Neural cell (in vitro differentiated cells): ENCODE measurements around the gene MAP2K4. TPM values are rescaled to one million over a fixed set of nuclear protein-coding genes. Genes with fewer than 3 reads are reported as not detected.

ENCODE experiments used
- H2AFZ ChIP-seq: fragments of 200-600, 300-800 bp; sonication (generic), shearing (Covaris generic); 2 replicates; pipeline ENCODE4 v1.6.0; 2014; ENCODE audit warnings: low read depth, mild to moderate bottlenecking, antibody characterized with exemption, low read length, moderate library complexity
- H3F3A ChIP-seq: fragments of 200-600 bp; shearing (Covaris generic); 2 replicates; pipeline ENCODE4 v1.6.1; 2016; ENCODE audit warnings: mild to moderate bottlenecking, moderate library complexity, mixed read lengths, antibody characterized with exemption, low read length; ENCODE audit not compliant: insufficient read depth, poor library complexity, severe bottlenecking
- H3K27ac ChIP-seq: fragments of 200-600, 300-800 bp; sonication (generic), shearing (Covaris generic); 2 replicates; pipeline ENCODE4 v1.5.1; 2014; ENCODE audit warnings: mild to moderate bottlenecking, low read length, moderate library complexity
- H3K27me3 ChIP-seq: fragments of 300-800, 200-600 bp; sonication (generic), shearing (Covaris generic); 2 replicates; pipeline ENCODE4 v1.6.0; 2014; ENCODE audit warnings: mild to moderate bottlenecking, low read depth, low read length, moderate library complexity; ENCODE audit not compliant: insufficient read depth
- H3K36me3 ChIP-seq: fragments of 300-800, 200-600 bp; sonication (generic), shearing (Covaris generic); 2 replicates; pipeline ENCODE4 v1.5.1; 2014; ENCODE audit warnings: mild to moderate bottlenecking, antibody characterized with exemption, low read length, moderate library complexity; ENCODE audit not compliant: insufficient read depth
- H3K4me2 ChIP-seq: fragments of 300-800, 200-600 bp; sonication (generic), shearing (Covaris generic); 2 replicates; pipeline ENCODE4 v1.6.0; 2014; ENCODE audit warnings: mild to moderate bottlenecking, low read length
- H3K4me3 ChIP-seq: fragments of 300-800, 200-600 bp; sonication (generic), shearing (Covaris generic); 2 replicates; pipeline ENCODE4 v1.5.1; 2014; ENCODE audit warnings: mild to moderate bottlenecking, low read length, moderate library complexity
- H3K79me2 ChIP-seq: fragments of 200-600 bp; shearing (Covaris generic); replicated peaks from 2 replicates; pipeline ENCODE4 v1.6.0; 2014; ENCODE audit warnings: mild to moderate bottlenecking, low read length, moderate library complexity; ENCODE audit not compliant: insufficient read depth
- H3K9ac ChIP-seq: fragments of 300-800, 200-600 bp; sonication (generic), shearing (Covaris generic); 2 replicates; pipeline ENCODE4 v1.6.1; 2016; ENCODE audit warnings: mild to moderate bottlenecking, low read length, mixed read lengths
- H3K9me2 ChIP-seq: fragments of 200-600 bp; shearing (Covaris generic); 2 replicates; pipeline ENCODE4 v1.6.1; 2016; ENCODE audit warnings: mild to moderate bottlenecking, low read length, mixed read lengths; ENCODE audit not compliant: insufficient read depth
- H3K9me3 ChIP-seq: fragments of 200-600, 300-800 bp; sonication (generic), shearing (Covaris generic); 2 replicates; pipeline ENCODE4 v1.6.1; 2016; ENCODE audit warnings: mild to moderate bottlenecking, mixed run types, low read length, moderate library complexity, mixed read lengths
- H4K20me1 ChIP-seq: fragments of 200-600 bp; shearing (Covaris generic); 2 replicates; pipeline ENCODE4 v1.6.1; 2016; ENCODE audit warnings: mild to moderate bottlenecking, mixed run types; ENCODE audit not compliant: insufficient read depth
- EP300 ChIP-seq: fragments of 450-650 bp; conservative IDR thresholded peaks from 2 replicates; pipeline ENCODE4 v1.6.1; 2014; ENCODE audit warnings: antibody characterized with exemption, mild to moderate bottlenecking, moderate library complexity; ENCODE audit not compliant: poor library complexity, severe bottlenecking
- EZH2 ChIP-seq: fragments of 200-600, 300-800 bp; shearing (Covaris generic), sonication (generic); IDR thresholded peaks from 2 replicates; pipeline ENCODE4 v1.6.1; 2014; ENCODE audit warnings: antibody characterized with exemption, low read length, borderline replicate concordance, mild to moderate bottlenecking; ENCODE audit not compliant: insufficient read depth, poor library complexity, severe bottlenecking
- MXI1 ChIP-seq: fragments of 450-650 bp; conservative IDR thresholded peaks from 2 replicates; pipeline ENCODE4 v1.6.1; 2014; ENCODE audit warnings: antibody characterized with exemption, mild to moderate bottlenecking; ENCODE audit not compliant: poor library complexity, severe bottlenecking
- POLR2AphosphoS5 ChIP-seq: IDR thresholded peaks from 2 replicates; pipeline ENCODE4 v1.6.1; 2012
- RAD21 ChIP-seq: fragments of 450-650 bp; conservative IDR thresholded peaks from 2 replicates; pipeline ENCODE4 v1.6.1; 2014; ENCODE audit warnings: antibody characterized with exemption, mild to moderate bottlenecking, moderate library complexity
- SMC3 ChIP-seq: fragments of 450-650 bp; conservative IDR thresholded peaks from 2 replicates; pipeline ENCODE4 v1.6.1; 2014; ENCODE audit warnings: antibody characterized with exemption, mild to moderate bottlenecking, moderate library complexity; ENCODE audit not compliant: poor library complexity
- TAF1 ChIP-seq: IDR thresholded peaks from 2 replicates; pipeline ENCODE4 v1.6.1; 2012; ENCODE audit warnings: low read depth
- polyA plus RNA-seq: library from polyadenylated mRNA; depleted of rRNA; stranded (reverse); fragments of >200 nt; gene quantifications from 2 replicates; pipeline ENCODE4 v1.2.3, GENCODE V29; 2014
- TF ChIP-seq, protein P1 (sequence below): IDR thresholded peaks from 2 replicates; pipeline ENCODE4 v1.6.1; 2012; ENCODE audit warnings: borderline replicate concordance
- TF ChIP-seq, protein P2 (sequence below): fragments of 450-650 bp; IDR thresholded peaks from 2 replicates; pipeline ENCODE4 v1.5.1; 2014; ENCODE audit warnings: antibody characterized with exemption, mild to moderate bottlenecking, moderate library complexity; ENCODE audit not compliant: poor library complexity, severe bottlenecking

The MAP2K4 gene
- polyA plus RNA-seq, 1 donor from 2014 or later: 78.4 TPM

- TF ChIP-seq, protein P1, sequence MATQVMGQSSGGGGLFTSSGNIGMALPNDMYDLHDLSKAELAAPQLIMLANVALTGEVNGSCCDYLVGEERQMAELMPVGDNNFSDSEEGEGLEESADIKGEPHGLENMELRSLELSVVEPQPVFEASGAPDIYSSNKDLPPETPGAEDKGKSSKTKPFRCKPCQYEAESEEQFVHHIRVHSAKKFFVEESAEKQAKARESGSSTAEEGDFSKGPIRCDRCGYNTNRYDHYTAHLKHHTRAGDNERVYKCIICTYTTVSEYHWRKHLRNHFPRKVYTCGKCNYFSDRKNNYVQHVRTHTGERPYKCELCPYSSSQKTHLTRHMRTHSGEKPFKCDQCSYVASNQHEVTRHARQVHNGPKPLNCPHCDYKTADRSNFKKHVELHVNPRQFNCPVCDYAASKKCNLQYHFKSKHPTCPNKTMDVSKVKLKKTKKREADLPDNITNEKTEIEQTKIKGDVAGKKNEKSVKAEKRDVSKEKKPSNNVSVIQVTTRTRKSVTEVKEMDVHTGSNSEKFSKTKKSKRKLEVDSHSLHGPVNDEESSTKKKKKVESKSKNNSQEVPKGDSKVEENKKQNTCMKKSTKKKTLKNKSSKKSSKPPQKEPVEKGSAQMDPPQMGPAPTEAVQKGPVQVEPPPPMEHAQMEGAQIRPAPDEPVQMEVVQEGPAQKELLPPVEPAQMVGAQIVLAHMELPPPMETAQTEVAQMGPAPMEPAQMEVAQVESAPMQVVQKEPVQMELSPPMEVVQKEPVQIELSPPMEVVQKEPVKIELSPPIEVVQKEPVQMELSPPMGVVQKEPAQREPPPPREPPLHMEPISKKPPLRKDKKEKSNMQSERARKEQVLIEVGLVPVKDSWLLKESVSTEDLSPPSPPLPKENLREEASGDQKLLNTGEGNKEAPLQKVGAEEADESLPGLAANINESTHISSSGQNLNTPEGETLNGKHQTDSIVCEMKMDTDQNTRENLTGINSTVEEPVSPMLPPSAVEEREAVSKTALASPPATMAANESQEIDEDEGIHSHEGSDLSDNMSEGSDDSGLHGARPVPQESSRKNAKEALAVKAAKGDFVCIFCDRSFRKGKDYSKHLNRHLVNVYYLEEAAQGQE: no peak
Measured at GRCh38 chr17:12094336-12094735, 73.7 kb downstream of the MAP2K4 start (continued).

DNA sequence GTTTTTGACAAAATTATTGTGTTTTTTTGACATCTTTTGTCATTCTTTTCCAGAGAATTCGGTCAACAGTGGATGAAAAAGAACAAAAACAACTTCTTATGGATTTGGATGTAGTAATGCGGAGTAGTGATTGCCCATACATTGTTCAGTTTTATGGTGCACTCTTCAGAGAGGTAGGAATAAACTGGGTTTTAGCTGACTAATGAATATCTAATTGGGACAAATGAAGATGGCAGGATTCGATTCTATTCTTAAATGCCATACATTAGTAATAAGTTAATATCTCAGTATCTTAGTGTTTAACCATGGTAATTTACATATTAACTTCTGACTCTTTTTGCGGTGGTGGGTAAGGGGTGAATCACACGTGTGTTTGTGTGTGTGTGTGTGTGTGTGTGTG lies 74.8 kb downstream of the MAP2K4 start:
- TF ChIP-seq TAF1: no peak
- TF ChIP-seq POLR2AphosphoS5: no peak
- no peak for TF ChIP-seq SMC3
- TF ChIP-seq, protein P1: no peak
- TF ChIP-seq EP300: no peak
- TF ChIP-seq EZH2: no peak
- TF ChIP-seq, protein P2, sequence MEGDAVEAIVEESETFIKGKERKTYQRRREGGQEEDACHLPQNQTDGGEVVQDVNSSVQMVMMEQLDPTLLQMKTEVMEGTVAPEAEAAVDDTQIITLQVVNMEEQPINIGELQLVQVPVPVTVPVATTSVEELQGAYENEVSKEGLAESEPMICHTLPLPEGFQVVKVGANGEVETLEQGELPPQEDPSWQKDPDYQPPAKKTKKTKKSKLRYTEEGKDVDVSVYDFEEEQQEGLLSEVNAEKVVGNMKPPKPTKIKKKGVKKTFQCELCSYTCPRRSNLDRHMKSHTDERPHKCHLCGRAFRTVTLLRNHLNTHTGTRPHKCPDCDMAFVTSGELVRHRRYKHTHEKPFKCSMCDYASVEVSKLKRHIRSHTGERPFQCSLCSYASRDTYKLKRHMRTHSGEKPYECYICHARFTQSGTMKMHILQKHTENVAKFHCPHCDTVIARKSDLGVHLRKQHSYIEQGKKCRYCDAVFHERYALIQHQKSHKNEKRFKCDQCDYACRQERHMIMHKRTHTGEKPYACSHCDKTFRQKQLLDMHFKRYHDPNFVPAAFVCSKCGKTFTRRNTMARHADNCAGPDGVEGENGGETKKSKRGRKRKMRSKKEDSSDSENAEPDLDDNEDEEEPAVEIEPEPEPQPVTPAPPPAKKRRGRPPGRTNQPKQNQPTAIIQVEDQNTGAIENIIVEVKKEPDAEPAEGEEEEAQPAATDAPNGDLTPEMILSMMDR: no peak
- TF ChIP-seq RAD21: no peak
- TF ChIP-seq MXI1: no peak

More for the DNA sequence above, 74.8 kb downstream of the MAP2K4 start:
- no peaks in the 10 kb centered on the region for H4K20me1 ChIP-seq
- H2AFZ ChIP-seq: no peak overlapping the region
- H3K4me2 ChIP-seq: no peak overlapping the region
- H3K9me3 ChIP-seq: no peaks in the 10 kb centered on the region
- no peaks in the 10 kb centered on the region for H3K27me3 ChIP-seq
- H3K79me2 ChIP-seq: peaks cover 3% of the 10 kb centered on the region
- H3K9ac ChIP-seq: no peak overlapping the region
- no peaks in the 10 kb centered on the region for H3K36me3 ChIP-seq
- H3K27ac ChIP-seq: no peak overlapping the region
- H3K4me3 ChIP-seq: no peak overlapping the region
- no peaks in the 10 kb centered on the region for H3F3A ChIP-seq
- no peaks in the 10 kb centered on the region for H3K9me2 ChIP-seq
